Hematopoietic multipotent progenitor cell treated with erythropoietin and hydrocortisone succinate and interleukin-3 and kit ligand, for 4 days (in vitro differentiated cells): ENCODE results near the gene SLC2A4RG.

ENCODE experiments used
- DNase-seq: peaks from one replicate; pipeline ENCODE4 v3.0.0-alpha.2; 2015

The SLC2A4RG gene

GRCh38 chr20:63741676-63742380, 2.3 kb downstream of the SLC2A4RG start:
- no peak for DNase-seq

GRCh38 chr20:63742381-63743024, 2.9 kb downstream of the SLC2A4RG start:
- no peak for DNase-seq

- no peak for DNase-seq
Measured at GRCh38 chr20:63743210-63743970, 3.8 kb downstream of the SLC2A4RG start.

- no peak for DNase-seq
Measured at GRCh38 chr20:63744158-63744557, 4.6 kb downstream of the SLC2A4RG start.

GRCh38 chr20:63744574-63745423, 5.2 kb downstream of the SLC2A4RG start:
- no peak for DNase-seq

GRCh38 chr20:63745424-63745805, 5.8 kb downstream of the SLC2A4RG start:
- DNase-seq: no peak

- DNase-seq: no peak
Measured at GRCh38 chr20:63745961-63746731, 6.6 kb downstream of the SLC2A4RG start.

GRCh38 chr20:63746751-63747315, 7.3 kb downstream of the SLC2A4RG start:
- no peak for DNase-seq

GRCh38 chr20:63747622-63748069, 8.1 kb downstream of the SLC2A4RG start:
- DNase-seq: no peak

GRCh38 chr20:63748070-63748933, 8.7 kb downstream of the SLC2A4RG start:
- DNase-seq: no peak

- DNase-seq: no peak
Measured at GRCh38 chr20:63748934-63749270, 9.3 kb downstream of the SLC2A4RG start.

- no peak for DNase-seq
Measured at GRCh38 chr20:63749597-63750508, 10.3 kb downstream of the SLC2A4RG start.

- peak; percentile 35 for DNase-seq
Measured at GRCh38 chr20:63750807-63751470, 11.4 kb downstream of the SLC2A4RG start.

GRCh38 chr20:63751471-63752271, 12.1 kb downstream of the SLC2A4RG start:
- DNase-seq: no peak

- no peak for DNase-seq
Measured at GRCh38 chr20:63752411-63753101, 13.0 kb downstream of the SLC2A4RG start.

GRCh38 chr20:63753381-63753780, 13.8 kb downstream of the SLC2A4RG start:
- no peak for DNase-seq

- no peak for DNase-seq
Measured at GRCh38 chr20:63754008-63754407, 14.4 kb downstream of the SLC2A4RG start.
